H9 (cell line): Measurements from ENCODE around the gene PDE7B. TPM values are rescaled to one million over a fixed set of nuclear protein-coding genes. Genes with fewer than 3 reads are reported as not detected.

Experiments
- DNase-seq: peaks from one replicate; pipeline ENCODE4 v3.0.0-alpha.2; 2017
- H2AFZ ChIP-seq: one replicate; pipeline ENCODE4 v1.6.1; 2013; ENCODE audit warnings: mild to moderate bottlenecking, low read length, control low read depth, moderate library complexity
- H2AK5ac ChIP-seq: 2 replicates; pipeline ENCODE4 v1.6.1; 2013; ENCODE audit warnings: low read length, control low read depth, mixed read lengths; ENCODE audit not compliant: insufficient read length
- H2BK120ac ChIP-seq: one replicate; pipeline ENCODE4 v1.6.1; 2013; ENCODE audit warnings: low read depth, mild to moderate bottlenecking, low read length, control low read depth, inconsistent platforms; ENCODE audit not compliant: poor library complexity, severe bottlenecking
- H2BK12ac ChIP-seq: 2 replicates; pipeline ENCODE4 v1.6.1; 2013; ENCODE audit warnings: low read length, control low read depth, mixed read lengths, low read depth; ENCODE audit not compliant: insufficient read length
- H2BK15ac ChIP-seq: 2 replicates; pipeline ENCODE4 v1.6.1; 2013; ENCODE audit warnings: low read depth, low read length, control low read depth
- H2BK20ac ChIP-seq: one replicate; pipeline ENCODE4 v1.6.1; 2013; ENCODE audit warnings: low read depth, mild to moderate bottlenecking, low read length, control low read depth, inconsistent platforms; ENCODE audit not compliant: poor library complexity, severe bottlenecking
- H2BK5ac ChIP-seq: 2 replicates; pipeline ENCODE4 v1.6.1; 2013; ENCODE audit warnings: low read length, control low read depth, mixed read lengths; ENCODE audit not compliant: insufficient read length
- H3K14ac ChIP-seq: 2 replicates; pipeline ENCODE4 v1.6.1; 2013; ENCODE audit warnings: low read length, control low read depth; ENCODE audit not compliant: insufficient read depth
- H3K18ac ChIP-seq: 2 replicates; pipeline ENCODE4 v1.6.1; 2013; ENCODE audit warnings: low read depth, mild to moderate bottlenecking, mixed read lengths, low read length, control low read depth; ENCODE audit not compliant: insufficient read length
- H3K23ac ChIP-seq: 2 replicates; pipeline ENCODE4 v1.6.1; 2013; ENCODE audit warnings: low read length, control low read depth, mixed read lengths, low read depth; ENCODE audit not compliant: insufficient read length
- H3K23me2 ChIP-seq: 2 replicates; pipeline ENCODE4 v1.6.1; 2013; ENCODE audit warnings: low read depth, mild to moderate bottlenecking, mixed read lengths, low read length, control low read depth; ENCODE audit not compliant: insufficient read length, poor library complexity, severe bottlenecking
- H3K27ac ChIP-seq: 2 replicates; pipeline ENCODE4 v1.5.1; 2013; ENCODE audit warnings: low read length, control low read depth, mixed read lengths, low read depth; ENCODE audit not compliant: insufficient read length
- H3K27me3 ChIP-seq: 2 replicates; pipeline ENCODE4 v1.6.1; 2013; ENCODE audit warnings: low read length, control low read depth, inconsistent platforms; ENCODE audit not compliant: insufficient read depth
- H3K4ac ChIP-seq: 2 replicates; pipeline ENCODE4 v1.6.1; 2013; ENCODE audit warnings: low read depth, mild to moderate bottlenecking, control low read depth, inconsistent platforms, low read length, moderate library complexity
- H3K4me1 ChIP-seq: 2 replicates; pipeline ENCODE4 v1.6.1; 2013; ENCODE audit warnings: low read length, control low read depth, inconsistent platforms; ENCODE audit not compliant: insufficient read depth
- H3K4me2 ChIP-seq: 2 replicates; pipeline ENCODE4 v1.6.1; 2013; ENCODE audit warnings: low read length, control low read depth, mixed read lengths; ENCODE audit not compliant: insufficient read length, insufficient read depth
- H3K56ac ChIP-seq: 2 replicates; pipeline ENCODE4 v1.6.1; 2013; ENCODE audit warnings: low read depth, mild to moderate bottlenecking, mixed read lengths, low read length, control low read depth; ENCODE audit not compliant: insufficient read length
- H3K79me1 ChIP-seq: 2 replicates; pipeline ENCODE4 v1.6.1; 2013; ENCODE audit warnings: low read depth, mild to moderate bottlenecking, moderate library complexity, low read length, control low read depth, inconsistent platforms; ENCODE audit not compliant: insufficient read depth, poor library complexity, severe bottlenecking
- H3K79me2 ChIP-seq: 2 replicates; pipeline ENCODE4 v1.6.1; 2013; ENCODE audit warnings: low read length, control low read depth, inconsistent platforms; ENCODE audit not compliant: insufficient read depth
- H3K9ac ChIP-seq: 2 replicates; pipeline ENCODE4 v1.6.1; 2013; ENCODE audit warnings: low read length, control low read depth, mixed read lengths; ENCODE audit not compliant: insufficient read length; ENCODE audit errors: extremely low read depth
- H3K9me3 ChIP-seq: one replicate; pipeline ENCODE4 v1.6.1; 2013; ENCODE audit warnings: low read depth, low read length, inconsistent platforms; ENCODE audit not compliant: control insufficient read depth
- H3T11ph ChIP-seq: one replicate; pipeline ENCODE4 v1.6.1; 2013; ENCODE audit warnings: mild to moderate bottlenecking, low read length, control low read depth, inconsistent platforms
- H4K20me1 ChIP-seq: one replicate; pipeline ENCODE4 v1.6.1; 2013; ENCODE audit not compliant: control insufficient read depth, insufficient read length, insufficient read depth
- H4K5ac ChIP-seq: 2 replicates; pipeline ENCODE4 v1.6.1; 2013; ENCODE audit warnings: low read depth, mild to moderate bottlenecking, mixed read lengths, low read length, control low read depth; ENCODE audit not compliant: insufficient read length
- H4K8ac ChIP-seq: replicated peaks from 2 replicates; pipeline ENCODE4 v1.6.1; 2013; ENCODE audit warnings: low read length, control low read depth, mixed read lengths, low read depth; ENCODE audit not compliant: insufficient read length
- H4K91ac ChIP-seq: 2 replicates; pipeline ENCODE4 v1.6.1; 2013; ENCODE audit warnings: low read depth, mild to moderate bottlenecking, moderate library complexity, mixed read lengths, low read length, control low read depth; ENCODE audit not compliant: insufficient read length
- H3K27ac Mint-ChIP-seq, 3 experiments: 2 replicates in 2 of 3; 3 replicates in 1 of 3; pipeline ENCODE4 v1.8.0; 2020 to 2021; ENCODE audit warnings: mixed read lengths in 3 of 3, mild to moderate bottlenecking in 1 of 3, moderate library complexity in 1 of 3
- H3K27me3 Mint-ChIP-seq: 2 replicates; pipeline ENCODE4 v1.8.0; 2021; ENCODE audit warnings: low read depth, mild to moderate bottlenecking, moderate library complexity, mixed read lengths
- H3K36me3 Mint-ChIP-seq, 3 experiments: 2 replicates in 2 of 3; 3 replicates in 1 of 3; pipeline ENCODE4 v1.8.0; 2020 to 2021; ENCODE audit warnings: low read depth in 3 of 3, mixed read lengths in 3 of 3; ENCODE audit not compliant: insufficient read depth in 1 of 3
- H3K4me1 Mint-ChIP-seq, 2 experiments: 2 replicates each; pipeline ENCODE4 v1.8.0; 2020; ENCODE audit warnings: mixed read lengths in 2 of 2
- H3K4me3 Mint-ChIP-seq, 2 experiments: 2 replicates in 1 of 2; 3 replicates in 1 of 2; pipeline ENCODE4 v1.8.0; 2020 to 2021; ENCODE audit warnings: mild to moderate bottlenecking in 2 of 2, mixed read lengths in 2 of 2, moderate library complexity in 1 of 2
- H3K9me3 Mint-ChIP-seq, 2 experiments: 2 replicates in 1 of 2; 3 replicates in 1 of 2; pipeline ENCODE4 v1.8.0; 2020; ENCODE audit warnings: mild to moderate bottlenecking in 2 of 2, mixed read lengths in 2 of 2, moderate library complexity in 1 of 2
- WGBS: extraction: QIAGEN DNeasy Blood & Tissue Kit; methylation state at CpG from one replicate; pipeline ENCODE4 v1.1.7; 2013; ENCODE audit warnings: missing lambda C conversion rate, low lambda C conversion rate, mixed read lengths; ENCODE audit not compliant: insufficient read length; ENCODE audit errors: extremely low coverage; 5-methylcytosine and 5-hydroxymethylcytosine counted together
- total RNA-seq: library from RNA; stranded (reverse); gene quantifications from 2 replicates; pipeline ENCODE4 v1.2.1, GENCODE V29; 2021
- TF ChIP-seq, protein P1 (sequence below): fragments of 200-600 bp; sonication (generic); conservative IDR thresholded peaks from 3 replicates; pipeline ENCODE4 v1.8.0; 2021; ENCODE audit warnings: antibody characterized with exemption, mild to moderate bottlenecking

Gene PDE7B
- total RNA-seq, 1 experiment from 2014 or later: not detected

DNA sequence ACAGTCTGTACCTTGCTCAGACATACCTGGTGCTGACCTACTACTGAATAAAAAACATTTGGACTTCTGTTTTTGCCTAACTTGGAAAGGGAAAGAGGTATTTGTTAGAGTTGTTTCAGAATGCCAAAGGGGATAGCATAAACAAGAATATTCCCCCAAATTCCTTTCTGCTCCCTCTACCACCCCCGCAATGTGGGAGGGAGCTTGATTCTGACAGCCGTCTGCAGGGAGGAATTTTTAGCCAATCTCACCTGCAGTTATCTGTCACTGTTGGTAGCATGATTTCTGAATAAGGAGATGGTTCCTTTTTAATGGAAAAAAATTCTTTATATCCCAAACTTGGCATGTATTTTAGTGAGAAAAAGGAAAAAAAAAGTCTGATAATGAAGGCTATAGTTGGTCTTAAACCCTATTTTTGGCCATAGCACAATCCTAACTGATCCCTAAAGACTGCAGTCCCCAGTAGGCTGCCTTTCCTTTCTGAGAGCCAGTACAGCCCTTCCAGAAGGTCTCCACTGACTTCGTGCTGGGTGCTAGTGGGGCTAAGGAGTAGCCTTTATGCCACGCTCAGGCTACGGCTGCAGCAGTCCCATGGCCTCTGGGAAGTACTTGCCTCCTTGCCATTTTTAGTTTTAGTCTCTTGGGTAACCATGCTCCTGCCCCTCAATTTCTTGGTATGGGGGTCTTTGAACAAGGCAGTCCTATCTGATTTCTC lies 13.6 kb upstream of the PDE7B start:
- TF ChIP-seq, protein P1, sequence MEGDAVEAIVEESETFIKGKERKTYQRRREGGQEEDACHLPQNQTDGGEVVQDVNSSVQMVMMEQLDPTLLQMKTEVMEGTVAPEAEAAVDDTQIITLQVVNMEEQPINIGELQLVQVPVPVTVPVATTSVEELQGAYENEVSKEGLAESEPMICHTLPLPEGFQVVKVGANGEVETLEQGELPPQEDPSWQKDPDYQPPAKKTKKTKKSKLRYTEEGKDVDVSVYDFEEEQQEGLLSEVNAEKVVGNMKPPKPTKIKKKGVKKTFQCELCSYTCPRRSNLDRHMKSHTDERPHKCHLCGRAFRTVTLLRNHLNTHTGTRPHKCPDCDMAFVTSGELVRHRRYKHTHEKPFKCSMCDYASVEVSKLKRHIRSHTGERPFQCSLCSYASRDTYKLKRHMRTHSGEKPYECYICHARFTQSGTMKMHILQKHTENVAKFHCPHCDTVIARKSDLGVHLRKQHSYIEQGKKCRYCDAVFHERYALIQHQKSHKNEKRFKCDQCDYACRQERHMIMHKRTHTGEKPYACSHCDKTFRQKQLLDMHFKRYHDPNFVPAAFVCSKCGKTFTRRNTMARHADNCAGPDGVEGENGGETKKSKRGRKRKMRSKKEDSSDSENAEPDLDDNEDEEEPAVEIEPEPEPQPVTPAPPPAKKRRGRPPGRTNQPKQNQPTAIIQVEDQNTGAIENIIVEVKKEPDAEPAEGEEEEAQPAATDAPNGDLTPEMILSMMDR: no peak
- Mint-ChIP-seq H3K4me3 (no peak overlapping the region), H3K27ac (peak overlapping the region in 1 of 3 experiments; percentile 55; a peak in 1 of 7 replicates), H3K4me1 (peaks cover 9 to 13% of the 10 kb centered on the region in 2 experiments; a peak in 3 of 4 replicates), H3K9me3 (no peaks in the 10 kb centered on the region; a peak in 1 of 5 replicates), H3K36me3 (no peaks in the 10 kb centered on the region; a peak in 1 of 7 replicates), H3K27me3 (no peaks in the 10 kb centered on the region)
- H4K5ac ChIP-seq: no peak overlapping the region
- no peaks in the 10 kb centered on the region for H3K23me2 ChIP-seq
- no peaks in the 10 kb centered on the region; the same call in 1 of the 2 replicates for H3K4me1 ChIP-seq
- no peak overlapping the region for H3K14ac ChIP-seq
- no peak overlapping the region for H3K18ac ChIP-seq
- H3T11ph ChIP-seq: no peak overlapping the region
- H3K9ac ChIP-seq: no peak overlapping the region
- no peaks in the 10 kb centered on the region for H3K79me1 ChIP-seq
- H4K91ac ChIP-seq: no peak overlapping the region
- H2BK20ac ChIP-seq: no peak overlapping the region
- H3K23ac ChIP-seq: no peak overlapping the region
- H2BK5ac ChIP-seq: no peak overlapping the region
- no peak overlapping the region for H2BK12ac ChIP-seq
- no peak overlapping the region for H4K8ac ChIP-seq
- H3K4ac ChIP-seq: no peak overlapping the region
- no peak overlapping the region for H2AFZ ChIP-seq
- no peak overlapping the region for H2BK120ac ChIP-seq
- no peaks in the 10 kb centered on the region for H3K79me2 ChIP-seq
- H3K27ac ChIP-seq: no peak overlapping the region
- H4K20me1 ChIP-seq: no peaks in the 10 kb centered on the region
- H3K9me3 ChIP-seq: no peaks in the 10 kb centered on the region
- no peaks in the 10 kb centered on the region for H3K27me3 ChIP-seq
- DNase-seq: no peak
- H3K56ac ChIP-seq: no peak overlapping the region
- no CpG with 5 or more reads among the region's 5 CpGs for WGBS
- no peak overlapping the region for H2AK5ac ChIP-seq
- H3K4me2 ChIP-seq: no peak overlapping the region
- no peak overlapping the region for H2BK15ac ChIP-seq
